Spleen (tissue), 11 donors: ENCODE results near the gene HOXA13. TPM values are rescaled to one million over a fixed set of nuclear protein-coding genes. Genes with fewer than 3 reads are reported as not detected.

Experiments
- DNase-seq: peaks from one replicate; pipeline ENCODE4 v3.0.0-alpha.2; 2020
- H3K27ac ChIP-seq, 8 donors: fragments of 200-600 bp; sonication (generic) in 7 of 8; 1 replicate in 4 of 8; 2 replicates in 4 of 8; pipeline versions ENCODE4 v1.5.0 to v1.8.0; 2016 to 2021; ENCODE audit warnings: inconsistent platforms in 4 of 8, mild to moderate bottlenecking in 4 of 8, moderate library complexity in 1 of 8
- H3K27me3 ChIP-seq, 7 donors: fragments of 200-600 bp; sonication (generic) in 6 of 7; replicated peaks in 1 of 7; 1 replicate in 4 of 7; 2 replicates in 3 of 7; pipeline versions ENCODE4 v1.5.0 to v1.8.0; 2016 to 2021; ENCODE audit warnings: inconsistent platforms in 3 of 7, mild to moderate bottlenecking in 1 of 7
- H3K36me3 ChIP-seq, 6 donors: fragments of 200-600 bp; sonication (generic) in 5 of 6; 1 replicate in 4 of 6; 2 replicates in 2 of 6; pipeline versions ENCODE4 v1.5.0 to v1.8.0; 2016 to 2021; ENCODE audit warnings: inconsistent platforms in 2 of 6
- H3K4me1 ChIP-seq, 6 donors: fragments of 200-600 bp; sonication (generic) in 5 of 6; 1 replicate in 3 of 6; 2 replicates in 3 of 6; pipeline versions ENCODE4 v1.5.0 to v1.8.0; 2016 to 2021; ENCODE audit warnings: inconsistent platforms in 3 of 6
- H3K4me3 ChIP-seq, 8 donors: fragments of 200-600 bp; sonication (generic) in 7 of 8; 1 replicate in 4 of 8; 2 replicates in 4 of 8; pipeline versions ENCODE4 v1.5.0 to v1.8.0; 2016 to 2021; ENCODE audit warnings: inconsistent platforms in 4 of 8, mild to moderate bottlenecking in 4 of 8, moderate library complexity in 2 of 8
- H3K9me3 ChIP-seq, 8 donors: fragments of 200-600 bp; sonication (generic) in 7 of 8; 1 replicate in 4 of 8; 2 replicates in 4 of 8; pipeline versions ENCODE4 v1.5.0 to v1.8.0; 2016 to 2021; ENCODE audit warnings: inconsistent platforms in 4 of 8
- CTCF ChIP-seq, 11 experiments: fragments of 200-600 bp in 7 of 11; fragments of 450-650 bp in 4 of 11; sonication (generic) in 4 of 11; IDR thresholded peaks in 8 of 11; conservative IDR thresholded peaks in 3 of 11; 1 replicate in 7 of 11; 2 replicates in 4 of 11; pipeline versions ENCODE4 v1.4.0 to v1.8.0; 2016 to 2021; ENCODE audit warnings: antibody characterized with exemption in 11 of 11, inconsistent platforms in 4 of 11, mild to moderate bottlenecking in 1 of 11
- POLR2A ChIP-seq, 3 donors: fragments of 450-650 bp; IDR thresholded peaks; one replicate each; pipeline ENCODE4 v1.5.1; 2017; ENCODE audit warnings: antibody characterized with exemption in 3 of 3, mild to moderate bottlenecking in 1 of 3
- POLR2AphosphoS5 ChIP-seq, 3 donors: sonication (generic); formaldehyde crosslinking; IDR thresholded peaks; one replicate each; pipeline ENCODE4 v1.5.1; 2017; ENCODE audit warnings: antibody characterized with exemption in 3 of 3
- WGBS, 5 donors: extraction: QIAGEN DNeasy Blood & Tissue Kit in 3 of 5; methylation state at CpG; one replicate each; pipeline versions ENCODE4 v1.1.5 to v1.1.7; 2013 to 2018; 5-methylcytosine and 5-hydroxymethylcytosine counted together
- intact Hi-C: fragments of 100-400 bp; cut with DNase I; formaldehyde crosslinking; loops from one replicate; pipeline ENCODE4 v1.15.0; 2023; ENCODE audit warnings: low total_unique reads
- polyA plus RNA-seq, 3 donors: library from polyadenylated mRNA; stranded (reverse); fragments of 200-250 nt; gene quantifications; one replicate each; pipeline ENCODE4 v1.2.1, GENCODE V29; 2013
- total RNA-seq, 7 donors: library from RNA; depleted of rRNA in 3 of 7; stranded (reverse); fragments of >200 nt in 3 of 7; fragmentation: NEBNext Ultra II Directional in 4 of 7; extraction: Animal tissue kit (Norgen Biotek cat#: 25700) in 4 of 7; gene quantifications; one replicate each; pipeline versions ENCODE4 v1.1.0 to v1.2.1, GENCODE V29; 2016 to 2021
- donor health status: healthy with polysubstance abuse.
- donor health status: DM: no; HTN: no; CAD: no; lungs with moderate emphysema.
- donor health status: DM: no; HTN: no; CAD: no.
- donor health status: Bipolar disorder and iron deficiency.
- donor health status: healthy.
- donor health status: DM: no; HTN: no; CAD: no.
- donor health status: DM: yes; HTN: yes; CAD: no.

HOXA13 gene
- total and polyA plus RNA-seq, 10 donors = not detected

DNA sequence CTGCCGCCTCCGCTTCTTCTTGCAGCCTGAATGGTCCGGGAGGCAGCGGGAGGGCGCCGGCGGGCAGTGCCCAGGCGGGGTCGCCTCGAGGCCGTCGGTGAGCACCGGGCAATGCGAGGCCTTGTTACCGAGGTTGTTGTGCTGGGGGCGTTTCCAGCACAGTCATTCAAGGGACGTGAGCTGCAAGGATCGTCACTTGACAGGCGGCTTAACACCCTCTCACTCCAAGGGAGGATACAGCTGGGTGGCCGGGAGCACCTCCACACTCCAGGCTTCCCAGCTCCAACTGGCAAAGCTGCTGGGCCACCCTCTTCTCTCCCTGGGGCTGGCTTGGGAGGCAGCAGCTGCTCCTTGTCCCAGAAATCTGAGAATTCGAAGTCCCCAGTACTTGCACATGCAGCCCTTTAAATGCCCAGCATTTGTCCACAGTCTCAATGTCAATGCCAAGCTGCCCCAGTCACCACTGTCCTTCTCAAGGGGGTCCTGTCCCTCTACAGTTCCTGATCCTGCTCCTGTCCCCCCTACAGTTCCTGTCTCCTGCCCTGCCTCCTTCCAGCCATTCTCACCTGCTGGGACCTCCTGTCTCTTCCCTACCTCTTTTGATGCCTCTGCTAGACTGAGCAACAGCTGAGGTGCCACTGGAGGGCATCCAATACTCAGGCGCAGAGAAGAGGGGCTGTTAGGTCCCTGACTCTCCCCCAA is 10.4 kb downstream of the HOXA13 start:
- no peak for TF ChIP-seq CTCF (IDR thresholded peaks at IDR 0.05 in 8 of 11, conservative IDR thresholded peaks at IDR 0.05 in 3 of 11)
- peak in 1 of 3 donors; percentile 22 for TF ChIP-seq POLR2AphosphoS5 (IDR thresholded peaks at IDR 0.05)
- no peak for TF ChIP-seq POLR2A (IDR thresholded peaks at IDR 0.05)
- H3K4me3 ChIP-seq = peak overlapping the region in 3 of 8 donors; percentile 8 to 50 (median 20)
- WGBS, 5 donors = 12 to 32% (median 15%) methylated on average over 12 to 22 of the region's 22 CpGs
- DNase-seq = no peak
- peaks cover 49 to 100% (median 99%) of the 10 kb centered on the region in 7 donors for H3K27me3 ChIP-seq
- peaks cover 28 to 76% (median 62%) of the 10 kb centered on the region in 6 donors for H3K4me1 ChIP-seq
- intact Hi-C loops = loop anchor here (10.0 kb wide), 1 partner anchor 1335 kb away; no protein-coding TSS in a partner anchor
- no peaks in the 10 kb centered on the region for H3K36me3 ChIP-seq
- H3K27ac ChIP-seq = no peak overlapping the region
- H3K9me3 ChIP-seq = no peaks in the 10 kb centered on the region

DNA sequence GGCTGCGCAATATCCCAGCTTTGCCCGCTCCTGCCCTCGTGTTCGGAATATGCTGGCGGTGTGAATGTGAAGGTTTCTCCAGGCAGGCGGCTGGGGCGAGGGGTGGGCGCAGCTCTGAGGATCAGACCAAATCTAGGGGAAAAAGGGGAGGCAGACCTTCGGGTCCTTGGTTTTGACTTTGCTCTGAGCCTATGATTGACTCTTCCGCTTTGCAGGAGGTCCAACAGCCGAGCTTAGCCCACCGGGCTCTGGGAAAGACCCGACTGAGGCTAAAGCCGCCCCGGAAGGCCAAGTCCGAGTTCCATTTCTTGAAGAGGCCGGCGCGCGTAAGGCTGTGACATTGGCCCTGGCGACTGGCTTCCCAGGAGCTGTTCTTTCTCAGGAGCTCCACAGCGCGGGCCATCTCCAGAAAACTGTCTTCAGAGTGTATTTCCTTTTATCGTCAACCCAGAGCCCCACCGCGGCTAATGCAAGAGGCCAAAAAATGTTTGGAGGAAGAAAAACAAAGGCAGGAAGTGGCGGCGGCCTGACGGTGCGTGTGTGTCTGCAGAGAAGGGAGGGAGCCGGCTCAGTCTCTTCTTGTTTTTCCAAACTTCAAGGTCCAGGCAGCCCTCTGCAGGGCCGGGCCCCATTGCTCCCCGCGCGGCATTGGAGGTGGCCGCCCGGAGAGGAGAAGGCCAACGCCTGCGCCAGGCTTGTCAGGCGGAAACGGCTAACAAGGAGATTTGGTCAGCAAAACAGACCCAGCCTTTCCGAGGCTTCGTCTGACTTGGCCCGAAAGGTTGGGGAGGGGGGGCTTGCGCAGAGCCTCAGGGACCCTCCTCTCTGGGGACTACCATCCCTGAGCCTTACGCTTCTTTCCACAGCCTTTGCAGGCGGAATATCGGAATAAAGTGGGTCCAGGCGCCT is 11.3 kb downstream of the HOXA13 start:
- H3K27ac ChIP-seq = no peak overlapping the region
- intact Hi-C loops = loop anchor here (10.0 kb wide), 1 partner anchor 1334 kb away; no protein-coding TSS in a partner anchor
- TF ChIP-seq POLR2AphosphoS5 (IDR thresholded peaks at IDR 0.05) (peak in 2 of 3 donors; percentile 25 to 27), POLR2A (IDR thresholded peaks at IDR 0.05) (no peak)
- WGBS, 5 donors = 4 to 14% (median 5%) methylated on average over 41 to 49 of the region's 49 CpGs
- peaks cover 49 to 100% (median 99%) of the 10 kb centered on the region in 7 donors for H3K27me3 ChIP-seq
- H3K4me1 ChIP-seq = peaks cover 34 to 79% (median 68%) of the 10 kb centered on the region in 6 donors
- peak overlapping the region in 7 of 8 donors; percentile 4 to 50 (median 18) for H3K4me3 ChIP-seq
- H3K9me3 ChIP-seq = no peaks in the 10 kb centered on the region
- H3K36me3 ChIP-seq = no peaks in the 10 kb centered on the region
- no peak for DNase-seq

DNA sequence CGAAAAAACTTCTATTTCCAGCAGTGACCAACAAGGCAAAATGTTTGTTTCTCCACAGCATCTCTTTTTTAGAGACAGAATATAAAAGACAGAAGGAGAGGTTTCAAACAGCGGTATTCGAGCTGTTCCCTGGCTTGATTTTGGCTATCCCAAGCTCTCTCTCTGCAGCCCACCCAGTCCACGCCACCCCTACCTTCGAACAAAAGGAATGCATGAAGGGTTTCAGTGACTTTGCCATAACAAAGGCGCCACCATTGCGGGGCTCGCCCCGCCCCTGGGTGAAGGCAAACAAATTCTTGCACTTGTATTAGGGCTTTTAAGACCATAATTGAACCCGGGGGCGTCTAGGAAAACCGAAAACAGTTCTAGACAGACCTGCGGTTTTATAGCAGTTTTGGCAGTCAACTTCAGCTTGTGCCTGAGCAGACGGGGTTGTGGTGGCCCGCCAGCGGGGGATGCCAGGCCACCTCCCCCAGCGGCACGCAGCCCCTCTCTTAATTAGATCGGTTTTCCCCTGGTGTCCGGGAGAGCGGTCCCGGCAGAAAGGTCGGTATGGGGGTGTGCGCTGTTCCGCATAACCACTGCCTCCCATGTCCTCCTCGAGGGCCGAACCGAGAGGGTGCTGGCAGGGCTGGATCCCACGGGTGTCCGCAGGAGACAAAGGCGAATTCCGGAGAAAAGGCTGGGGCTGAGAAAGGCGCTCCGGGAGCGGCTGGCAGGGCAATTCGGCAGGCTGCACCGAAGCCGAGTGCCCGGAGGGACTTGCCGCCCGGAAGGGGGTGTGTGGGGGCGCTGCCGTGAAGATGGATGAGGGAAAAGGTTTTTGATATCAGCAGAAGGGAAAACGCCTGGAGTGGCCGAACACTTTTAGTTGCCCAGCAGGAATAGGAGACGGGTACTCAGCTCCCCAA is 12.2 kb downstream of the HOXA13 start:
- H3K27ac ChIP-seq = no peak overlapping the region
- intact Hi-C loops = loop anchor here (10.0 kb wide), 1 partner anchor 1333 kb away; no protein-coding TSS in a partner anchor
- no peaks in the 10 kb centered on the region for H3K36me3 ChIP-seq
- peak in 1 of 3 donors; percentile 14 for TF ChIP-seq POLR2AphosphoS5 (IDR thresholded peaks at IDR 0.05)
- no peak for TF ChIP-seq CTCF (IDR thresholded peaks at IDR 0.05 in 8 of 11, conservative IDR thresholded peaks at IDR 0.05 in 3 of 11)
- no peaks in the 10 kb centered on the region for H3K9me3 ChIP-seq
- peaks cover 52 to 100% (median 99%) of the 10 kb centered on the region in 7 donors for H3K27me3 ChIP-seq
- peaks cover 28 to 79% (median 65%) of the 10 kb centered on the region in 6 donors for H3K4me1 ChIP-seq
- peak overlapping the region in 2 of 8 donors; percentile 20 to 50 for H3K4me3 ChIP-seq
- DNase-seq = no peak
- WGBS, 5 donors = 5 to 9% (median 8%) methylated on average over 33 to 46 of the region's 46 CpGs
